ENCODE measurements around the gene SCUBE1.

Gene SCUBE1

DNA sequence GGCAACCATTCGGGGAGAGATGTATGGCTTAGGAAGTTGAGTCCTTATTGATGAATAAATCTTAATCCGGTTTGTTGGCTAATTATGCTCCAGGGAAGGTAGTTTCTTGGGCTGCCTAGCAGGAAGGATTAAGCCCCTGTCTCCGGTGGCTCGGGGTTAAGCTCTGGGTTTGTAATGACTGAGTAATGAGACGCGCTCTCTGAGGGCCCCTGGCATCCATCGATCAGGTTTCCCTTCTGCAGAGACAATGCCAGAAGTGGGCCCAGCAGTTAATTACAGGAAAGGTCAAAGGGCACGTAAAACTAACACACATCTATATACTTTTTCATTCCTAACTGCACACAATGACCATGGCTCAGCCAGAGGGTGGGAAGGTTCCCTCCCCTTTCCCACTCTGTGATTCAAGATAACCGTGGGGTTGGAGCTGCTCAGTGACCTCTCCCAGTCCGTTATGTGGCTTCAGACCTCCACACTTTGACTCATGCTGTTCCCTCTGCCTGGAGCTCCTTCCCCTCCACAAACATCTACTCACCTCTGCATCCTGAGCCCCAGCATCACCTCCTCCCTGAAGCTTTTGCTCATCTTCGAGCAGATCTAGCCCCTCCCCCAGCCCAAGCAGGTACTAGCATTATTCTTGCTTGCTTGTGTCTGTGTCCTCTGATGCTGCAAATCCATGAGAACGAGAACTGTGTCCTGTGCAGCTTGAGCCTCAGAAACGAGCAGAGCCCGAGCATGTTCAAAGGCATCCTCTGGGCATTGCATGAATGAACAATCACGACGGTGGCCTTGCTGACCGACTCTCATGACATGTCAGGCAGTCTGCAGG lies 16.6 kb downstream of the SCUBE1 start:
- DNase-seq (ENCODE audit: low spot score) = no peak

DNA sequence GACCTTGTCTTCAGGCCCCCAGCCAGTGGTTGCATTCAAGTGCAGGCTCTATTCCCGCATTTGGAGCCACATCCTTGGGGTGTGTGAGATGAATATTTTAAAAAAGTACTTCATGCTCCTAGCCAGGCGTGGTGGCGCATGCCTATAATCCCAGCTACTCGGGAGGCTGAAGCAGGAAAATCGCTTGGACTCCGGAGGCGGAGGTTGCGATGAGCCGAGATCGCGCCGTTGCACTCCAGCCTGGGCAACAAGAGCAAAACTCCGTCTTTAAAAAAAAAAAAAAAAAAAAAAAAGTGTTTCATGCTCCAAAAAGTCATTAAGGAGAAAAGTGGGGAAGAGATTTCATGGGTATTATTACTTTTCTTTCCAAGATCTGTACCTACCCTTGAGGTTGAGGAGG lies 18.0 kb downstream of the SCUBE1 start:
- DNase-seq (ENCODE audit: low spot score) = no peak

- no peak for DNase-seq (ENCODE audit: low spot score)
These were observed 21.9 kb downstream of the SCUBE1 start for GRCh38 chr22:43320943-43321900.

DNA sequence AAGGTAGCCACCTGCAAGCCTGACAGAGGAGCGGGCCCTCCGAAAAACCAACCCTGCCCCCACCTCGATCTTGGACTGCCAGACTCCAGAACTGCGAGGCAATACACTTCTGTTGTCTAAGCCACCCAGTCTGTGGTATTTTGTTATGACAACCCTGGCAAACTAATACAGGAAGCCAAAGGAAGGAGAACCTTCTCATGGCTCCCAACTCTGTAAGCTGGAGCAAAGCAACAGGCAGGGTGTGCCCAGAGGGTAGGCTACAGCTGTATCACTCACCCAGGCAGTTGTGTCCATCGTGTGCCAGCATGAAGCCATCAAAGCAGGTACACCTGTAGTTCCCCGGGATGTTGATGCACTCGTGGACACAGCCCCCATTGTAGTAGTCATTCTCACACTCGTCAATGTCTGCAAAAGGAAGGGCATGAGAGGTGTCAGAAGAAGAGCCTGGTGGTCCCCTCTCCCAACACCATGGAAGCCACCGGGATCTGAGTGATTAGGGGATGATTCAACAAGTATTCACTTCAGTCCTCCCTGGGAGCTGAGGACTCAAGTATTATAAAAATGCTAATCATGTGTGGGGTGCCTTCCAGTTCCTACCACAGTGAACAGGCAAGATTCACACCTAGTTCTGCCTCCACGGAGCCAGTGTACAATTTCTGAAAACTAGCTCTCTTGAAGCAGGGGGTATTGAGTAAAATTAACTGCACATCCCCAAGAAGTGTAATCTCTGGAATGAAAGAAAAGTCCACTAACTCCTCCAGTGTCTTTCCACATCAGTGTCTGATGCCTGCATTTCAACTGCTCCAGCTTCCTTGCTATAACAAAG lies 23.3 kb downstream of the SCUBE1 start:
- no peak for DNase-seq (ENCODE audit: low spot score)

DNA sequence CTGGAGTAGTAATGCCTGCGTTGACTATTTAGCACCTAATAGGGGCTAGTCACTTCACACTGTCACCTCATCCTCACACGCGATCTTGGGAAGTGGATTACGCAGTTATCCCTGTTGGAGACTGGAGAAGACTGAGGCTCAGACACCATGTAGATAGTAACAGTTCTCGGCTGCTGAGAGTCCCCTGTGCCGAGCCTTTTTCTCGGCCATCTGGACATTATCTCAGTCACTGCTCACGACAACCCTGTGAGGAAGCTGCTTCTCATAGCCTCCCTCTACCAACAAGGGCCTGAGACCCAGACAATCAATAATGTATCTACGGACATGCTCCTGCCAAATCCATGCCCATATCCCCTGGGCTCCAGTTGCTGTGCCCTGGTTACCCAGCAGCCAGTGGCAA lies 25.9 kb downstream of the SCUBE1 start:
- DNase-seq (ENCODE audit: low spot score) = no peak

- DNase-seq (ENCODE audit: low spot score) = no peak
These were observed 27.4 kb downstream of the SCUBE1 start for GRCh38 chr22:43315687-43316217.

- no peak for DNase-seq (ENCODE audit: low spot score)
These were observed 28.6 kb downstream of the SCUBE1 start for GRCh38 chr22:43314611-43315010.

DNA sequence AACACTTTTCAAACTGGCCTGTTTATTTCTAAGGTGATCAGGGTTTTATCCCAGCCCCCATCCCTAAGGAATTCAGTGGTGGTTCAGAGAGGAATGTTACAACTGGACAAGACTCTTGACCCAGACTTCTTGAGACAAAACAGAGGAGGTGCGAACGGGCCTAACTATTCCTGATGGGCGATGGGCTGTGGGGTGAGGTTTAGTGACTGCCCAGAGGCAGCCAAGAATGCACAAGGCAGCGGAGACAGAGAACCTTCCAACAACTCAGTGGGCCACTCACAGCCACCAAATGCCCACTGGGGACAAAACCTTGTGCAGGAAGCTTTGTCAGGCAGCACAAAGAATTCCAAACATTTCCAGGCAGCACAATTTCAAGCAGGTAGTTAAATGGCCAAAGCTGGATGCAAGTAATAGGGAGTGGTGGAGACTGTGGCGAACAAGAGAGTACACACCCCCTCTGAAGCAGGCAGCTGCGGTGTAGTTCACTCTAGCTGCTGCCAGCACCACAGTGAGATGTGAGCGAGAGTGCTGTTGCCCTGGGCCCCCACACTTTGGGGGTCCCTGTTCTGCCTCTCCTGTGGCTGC lies 29.2 kb downstream of the SCUBE1 start:
- DNase-seq (ENCODE audit: low spot score) = no peak

GRCh38 chr22:43313244-43313889 lies 29.8 kb downstream of the SCUBE1 start:
- no peak for DNase-seq (ENCODE audit: low spot score)

GRCh38 chr22:43312608-43313007 lies 30.6 kb downstream of the SCUBE1 start:
- DNase-seq (ENCODE audit: low spot score) = no peak

- DNase-seq (ENCODE audit: low spot score) = no peak
These were observed 32.4 kb downstream of the SCUBE1 start for GRCh38 chr22:43310798-43311197.

- no peak for DNase-seq (ENCODE audit: low spot score)
These were observed 32.9 kb downstream of the SCUBE1 start for GRCh38 chr22:43310311-43310710.

DNA sequence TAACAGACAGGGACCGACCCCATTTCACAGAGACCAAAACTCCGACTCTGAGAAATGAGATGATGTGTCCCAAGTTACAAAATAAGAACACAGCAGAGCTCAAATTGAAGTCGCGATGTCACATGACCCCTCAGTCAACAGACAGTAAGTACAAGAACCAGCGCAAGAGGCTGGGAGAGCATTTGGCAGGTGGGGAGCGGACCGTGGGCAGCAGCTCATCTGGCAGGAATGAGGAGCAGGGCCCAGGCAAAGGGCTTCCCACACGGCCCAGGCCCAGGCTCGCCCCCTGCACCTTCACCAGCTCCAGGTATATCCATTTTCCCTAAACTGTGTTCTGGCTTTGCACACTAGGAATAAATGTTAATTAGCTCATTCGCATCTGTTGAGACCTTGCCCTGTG lies 34.3 kb downstream of the SCUBE1 start:
- no peak for DNase-seq (ENCODE audit: low spot score)

DNA sequence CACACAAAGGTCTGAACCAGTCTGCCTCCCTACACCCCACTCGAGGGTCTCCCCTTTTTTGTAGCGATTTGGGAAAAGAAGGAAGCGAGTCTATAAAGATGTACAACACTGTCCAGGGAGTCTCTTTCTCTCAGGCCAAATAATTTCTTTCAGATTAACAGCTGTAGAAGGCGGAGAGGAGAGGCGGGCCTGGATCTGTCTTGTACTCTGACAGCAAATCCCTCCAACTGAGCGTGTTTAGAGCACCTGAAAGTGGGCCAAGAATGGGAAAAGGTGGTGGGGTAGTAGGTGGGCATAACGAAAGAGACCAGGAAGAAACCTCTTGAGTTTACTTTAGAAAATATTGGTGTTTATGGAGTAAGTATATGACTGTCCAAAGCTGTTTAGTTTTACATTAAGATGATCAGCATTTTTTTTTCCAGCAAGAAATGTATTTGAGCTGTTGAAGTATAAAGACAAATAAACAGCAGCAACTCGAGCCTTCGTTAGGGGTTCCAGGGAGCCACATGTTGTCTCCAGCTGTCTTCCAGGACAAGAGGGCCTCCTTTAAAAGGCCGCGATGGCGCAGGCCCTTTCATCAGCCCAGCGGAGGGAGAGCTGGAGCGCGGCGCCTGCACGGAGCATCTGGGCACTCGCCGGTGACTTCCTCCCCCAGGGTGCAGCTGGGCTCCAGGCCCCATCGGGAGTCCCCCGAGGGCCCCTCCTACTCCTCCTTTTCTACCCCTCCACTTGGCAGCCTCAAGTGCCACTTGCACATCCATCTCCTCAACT lies 34.9 kb downstream of the SCUBE1 start:
- DNase-seq (ENCODE audit: low spot score) = no peak

DNA sequence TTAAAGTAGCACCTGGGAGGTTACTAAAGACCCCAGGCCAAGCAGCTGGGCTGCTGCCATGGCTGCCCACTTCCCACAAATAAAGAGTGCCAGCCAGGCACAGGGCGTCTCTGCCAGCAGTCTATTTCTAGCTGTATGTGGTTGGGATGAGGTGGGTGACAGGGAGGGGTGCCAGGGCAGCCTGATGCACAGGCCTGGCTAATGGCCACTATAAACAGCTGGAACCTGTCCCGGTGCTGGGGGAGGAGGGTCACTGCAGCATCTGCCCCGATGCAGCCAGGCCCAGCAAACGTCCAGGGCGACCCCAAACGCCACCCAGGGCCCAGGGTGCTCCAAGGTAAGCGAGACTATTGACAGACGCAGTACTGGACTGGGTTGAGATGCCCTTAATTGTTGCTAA lies 37.4 kb downstream of the SCUBE1 start:
- DNase-seq (ENCODE audit: low spot score) = no peak

DNA sequence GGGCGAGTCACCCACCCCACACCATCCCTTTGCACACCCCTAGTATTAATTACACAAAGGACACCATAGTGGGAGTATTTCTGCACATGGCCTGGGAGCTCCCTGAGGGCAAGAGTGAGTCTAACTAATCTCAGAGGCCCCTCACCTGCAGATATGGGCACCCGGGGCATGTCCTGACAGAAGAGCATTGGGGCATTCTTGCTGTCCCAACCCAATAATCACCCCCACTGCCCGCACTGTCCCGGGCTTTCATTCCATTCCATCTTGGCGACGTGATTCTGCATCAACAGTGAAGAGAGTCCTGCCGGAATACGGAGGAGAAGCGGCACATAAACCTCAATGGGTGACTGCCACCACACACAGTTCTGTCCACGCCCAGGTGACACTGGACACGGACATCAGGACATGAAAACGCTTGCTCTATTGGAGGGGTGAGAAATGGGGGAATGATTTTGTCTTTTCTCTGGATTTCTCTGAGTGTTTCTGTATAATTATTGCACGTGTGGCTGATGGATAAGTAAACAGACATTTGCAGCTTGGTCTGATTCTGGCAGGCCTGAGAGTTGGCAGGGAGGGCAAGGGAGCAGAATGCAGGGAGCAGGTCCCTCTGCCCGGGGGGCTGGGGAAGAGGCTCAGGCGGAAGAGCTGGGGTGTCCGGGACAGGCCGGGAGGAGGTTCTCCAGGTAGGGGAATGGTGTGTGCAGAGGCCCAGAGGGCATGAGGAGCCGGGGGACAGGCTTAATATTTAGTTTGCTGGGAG lies 38.2 kb downstream of the SCUBE1 start:
- DNase-seq (ENCODE audit: low spot score) = no peak

- DNase-seq (ENCODE audit: low spot score) = no peak
These were observed 39.4 kb downstream of the SCUBE1 start for GRCh38 chr22:43303751-43304150.

GRCh38 chr22:43303166-43303565 lies 40.0 kb downstream of the SCUBE1 start:
- no peak for DNase-seq (ENCODE audit: low spot score)

DNA sequence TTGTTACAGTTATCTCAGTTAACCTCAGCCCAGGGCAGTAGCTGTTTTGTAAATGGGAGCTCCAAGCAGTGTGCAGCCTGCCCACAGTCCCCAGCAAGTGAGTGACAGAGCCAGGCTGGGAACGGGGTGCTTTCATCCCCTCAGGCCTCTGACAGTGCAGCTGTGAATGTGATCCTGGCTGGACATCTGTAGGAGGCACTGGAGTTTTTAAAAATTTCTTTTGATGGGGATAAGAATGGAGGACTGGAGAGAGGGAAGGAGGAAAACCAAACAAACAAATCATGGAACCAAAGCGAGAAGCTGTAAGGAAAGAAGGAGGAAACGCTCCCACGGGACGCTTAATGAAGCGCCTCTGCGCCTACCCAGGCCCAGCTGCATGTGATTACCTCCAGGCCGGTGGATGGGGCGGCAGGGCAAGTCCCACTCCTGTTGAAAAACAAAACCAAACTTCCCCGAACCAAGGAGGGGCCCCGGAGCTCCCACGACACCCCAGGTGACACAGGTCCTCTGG lies 40.6 kb downstream of the SCUBE1 start:
- DNase-seq (ENCODE audit: low spot score) = no peak

All from NAMALWA (cell line).